PC-3 (cell line): ENCODE results near the gene METTL16. TPM values are rescaled to one million over a fixed set of nuclear protein-coding genes. Genes with fewer than 3 reads are reported as not detected.
"Not testable (repeated sequence)": the region's sequence is repeated elsewhere in the genome, so short reads cannot be mapped to it uniquely, and the experiment has no call there.

Experiments
- ATAC-seq: fragments of 200-7000 bp; cut with Tn5 transposase; 2 replicates; pipeline ENCODE4 v1.9.1; 2020; ENCODE audit warnings: mild to moderate bottlenecking, moderate library complexity
- BruUV-seq: library from RNA; stranded (reverse); fragments of 400-500 nt; replicated peaks from 2 replicates; lab custom pipeline; 2021; lab: Mats Ljungman, UMichigan
- CTCF ChIA-PET: fragments of 300-600 bp; sonication (Branson Sonifier 250); formaldehyde crosslinking; loops from one replicate; lab custom pipeline; 2022; ENCODE audit warnings: antibody characterized with exemption; lab: Charles Lee
- POLR2A ChIA-PET: fragments of 300-600 bp; sonication (Branson Sonifier 250); formaldehyde crosslinking; loops from one replicate; lab custom pipeline; 2022; ENCODE audit warnings: antibody characterized with exemption; ENCODE audit not compliant: unreplicated experiment; lab: Charles Lee
- DNase-seq: peaks from one replicate; pipeline ENCODE4 v3.0.0-alpha.2; 2015
- H2AFZ ChIP-seq: fragments of 300-600 bp; sonication (generic); 2 replicates; pipeline ENCODE4 v1.6.0; 2016; ENCODE audit warnings: antibody characterized with exemption, low read length
- H3F3A ChIP-seq: fragments of 300-600 bp; sonication (generic); one replicate; pipeline ENCODE4 v1.6.0; 2017; ENCODE audit warnings: antibody characterized with exemption, low read length, control low read depth, mild to moderate bottlenecking; ENCODE audit not compliant: unreplicated experiment
- H3K27ac ChIP-seq: fragments of 300-600 bp; sonication (generic); 2 replicates; pipeline ENCODE4 v1.5.1; 2016; ENCODE audit warnings: mild to moderate bottlenecking, low read length
- H3K27me3 ChIP-seq: fragments of 300-600 bp; sonication (generic); 2 replicates; pipeline ENCODE4 v1.6.1; 2016; ENCODE audit warnings: low read length, mixed read lengths
- H3K36me3 ChIP-seq: fragments of 300-600 bp; sonication (generic); 2 replicates; pipeline ENCODE4 v1.6.1; 2016; ENCODE audit warnings: low read depth, mixed run types, low read length, mixed read lengths
- H3K4me1 ChIP-seq: fragments of 300-600 bp; sonication (generic); 2 replicates; pipeline ENCODE4 v1.5.1; 2016; ENCODE audit warnings: low read length; ENCODE audit not compliant: insufficient read depth
- H3K4me2 ChIP-seq: fragments of 300-600 bp; sonication (generic); 2 replicates; pipeline ENCODE4 v1.6.0; 2016; ENCODE audit warnings: low read length
- H3K4me3 ChIP-seq: fragments of 300-600 bp; sonication (generic); 2 replicates; pipeline ENCODE4 v1.5.1; 2016; ENCODE audit warnings: mild to moderate bottlenecking, low read length, mixed read lengths
- H3K79me2 ChIP-seq: fragments of 300-600 bp; sonication (generic); 2 replicates; pipeline ENCODE4 v1.6.1; 2017; ENCODE audit warnings: low read length, mixed read lengths
- H3K9ac ChIP-seq: fragments of 300-600 bp; sonication (generic); 2 replicates; pipeline ENCODE4 v1.6.0; 2016; ENCODE audit warnings: mild to moderate bottlenecking, low read length
- H3K9me2 ChIP-seq: fragments of 300-600 bp; sonication (generic); replicated peaks from 2 replicates; pipeline ENCODE4 v1.6.1; 2016; ENCODE audit warnings: mixed run types, low read length, mixed read lengths
- H3K9me3 ChIP-seq: fragments of 300-600 bp; sonication (generic); 2 replicates; pipeline ENCODE4 v1.6.1; 2016; ENCODE audit warnings: low read length, mixed read lengths
- H4K20me1 ChIP-seq: fragments of 300-600 bp; sonication (generic); 2 replicates; pipeline ENCODE4 v1.6.1; 2016; ENCODE audit warnings: low read length, mixed read lengths
- CTCF ChIP-seq: fragments of 300-600 bp; sonication (generic); conservative IDR thresholded peaks from 2 replicates; pipeline ENCODE4 v1.5.1; 2017; ENCODE audit warnings: antibody characterized with exemption, low read depth, mild to moderate bottlenecking, low read length
- EZH2 ChIP-seq: fragments of 300-600 bp; sonication (generic); IDR thresholded peaks from one replicate; pipeline ENCODE4 v1.6.1; 2017; ENCODE audit warnings: antibody characterized with exemption, mild to moderate bottlenecking, low read length; ENCODE audit not compliant: unreplicated experiment
- EZH2phosphoT487 ChIP-seq: fragments of 300-600 bp; sonication (generic); IDR thresholded peaks from 2 replicates; pipeline ENCODE4 v1.6.1; 2018; ENCODE audit warnings: mild to moderate bottlenecking, antibody characterized with exemption, low read length, borderline replicate concordance
- intact Hi-C: fragments of 100-400 bp; cut with micrococcal nuclease; formaldehyde crosslinking; loops from 2 replicates; pipeline ENCODE4 v1.9.0; 2023
- total RNA-seq: library from RNA; depleted of rRNA; stranded (reverse); fragments of >200 nt; gene quantifications from 2 replicates; pipeline ENCODE4 v1.2.3, GENCODE V29; 2014

The METTL16 gene
- total RNA-seq, 1 experiment from 2014 or later: 20.8 TPM

- Histone ChIP-seq H3K9me2 (no peaks in the 10 kb centered on the region), H3F3A (no peaks in the 10 kb centered on the region), H3K4me2 (no peak overlapping the region), H3K4me1 (no peaks in the 10 kb centered on the region), H2AFZ (no peak overlapping the region), H3K79me2 (peaks cover 43% of the 10 kb centered on the region), H3K9me3 (no peaks in the 10 kb centered on the region), H4K20me1 (peaks cover 14% of the 10 kb centered on the region; the same call in 1 of the 2 replicates), H3K27me3 (no peaks in the 10 kb centered on the region), H3K4me3 (no peak overlapping the region), H3K27ac (no peak overlapping the region), H3K9ac (no peak overlapping the region), H3K36me3 (0 out of 2 replicates have a peak, but pooled peaks cover 4% of the 10 kb centered on the region)
- DNase-seq (no peak), ATAC-seq (no peak)
- intact Hi-C loops: no loop called here
- CTCF ChIA-PET: no interaction called here
- no TSS peak for BruUV-seq
- POLR2A ChIA-PET: no interaction called here
- no peak for TF ChIP-seq EZH2phosphoT487
Observed at GRCh38 chr17:2503627-2504026, 8.1 kb downstream of the METTL16 start.

- H3K9ac ChIP-seq: no peak overlapping the region
- ChIA-PET POLR2A (no interaction called here), CTCF (no interaction called here)
- intact Hi-C loops: no loop called here
- no peaks in the 10 kb centered on the region for H3K27me3 ChIP-seq
- no TSS peak for BruUV-seq
- H3K4me1 ChIP-seq: no peaks in the 10 kb centered on the region
- H3K79me2 ChIP-seq: peaks cover 37% of the 10 kb centered on the region
- H4K20me1 ChIP-seq: peaks cover 14% of the 10 kb centered on the region; the same call in 1 of the 2 replicates
- no peak overlapping the region for H3K4me3 ChIP-seq
- no peak overlapping the region for H3K27ac ChIP-seq
- no peaks in the 10 kb centered on the region for H3F3A ChIP-seq
- no peaks in the 10 kb centered on the region for H3K9me2 ChIP-seq
- TF ChIP-seq EZH2 (no peak), EZH2phosphoT487 (no peak), CTCF (no peak)
- H3K36me3 ChIP-seq: 0 out of 2 replicates have a peak, but pooled peaks cover 4% of the 10 kb centered on the region
- ATAC-seq (no peak), DNase-seq (no peak)
- H3K4me2 ChIP-seq: no peak overlapping the region
- H3K9me3 ChIP-seq: no peaks in the 10 kb centered on the region
- H2AFZ ChIP-seq: no peak overlapping the region
Observed at GRCh38 chr17:2502871-2503580, 8.7 kb downstream of the METTL16 start.

DNA sequence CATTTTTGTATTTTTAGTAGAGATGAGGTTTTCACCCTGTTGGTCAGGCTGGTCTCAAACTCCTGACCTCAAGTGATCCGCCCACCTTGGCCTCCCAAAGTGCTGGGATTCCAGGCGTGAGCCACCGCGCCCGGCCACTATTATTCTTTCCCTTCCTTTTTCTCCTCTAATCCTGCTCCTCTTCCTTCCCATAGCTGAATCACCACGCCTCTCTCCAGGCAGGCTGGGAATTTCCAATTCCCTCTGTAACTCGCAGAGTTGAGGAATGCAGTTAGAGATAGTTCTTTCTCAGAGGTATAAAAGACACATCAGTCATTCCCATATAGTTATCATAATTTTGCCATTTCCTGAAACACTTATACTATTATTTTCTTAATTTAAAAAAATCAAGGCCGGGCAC is 11.2 kb downstream of the METTL16 start:
- intact Hi-C loops: no loop called here
- 0 out of 2 replicates have a peak, but pooled peaks cover 4% of the 10 kb centered on the region for H3K36me3 ChIP-seq

GRCh38 chr17:2489286-2489685 is 22.4 kb downstream of the METTL16 start:
- ATAC-seq, H3K4me2 ChIP-seq, H3K9ac ChIP-seq, H3K27ac ChIP-seq, H3K9me2 ChIP-seq, H3F3A ChIP-seq, H3K9me3 ChIP-seq, intact Hi-C loops, H3K4me3 ChIP-seq, H3K27me3 ChIP-seq, CTCF ChIA-PET, H2AFZ ChIP-seq, H3K36me3 ChIP-seq, H4K20me1 ChIP-seq, DNase-seq, BruUV-seq: not testable (repeated sequence)
- H3K4me1 ChIP-seq: peaks cover 14% of the 10 kb centered on the region
- POLR2A ChIA-PET: interaction anchor here (0.6 kb wide), 1 partner anchor 21 kb away, joined by 11 read pairs; no protein-coding TSS in a partner anchor
- peaks cover 46% of the 10 kb centered on the region for H3K79me2 ChIP-seq

More for the DNA sequence above, 11.2 kb downstream of the METTL16 start:
- Histone ChIP-seq H3K4me3 (no peak overlapping the region), H3K4me2 (no peak overlapping the region), H3K9ac (no peak overlapping the region), H3K27ac (no peak overlapping the region), H3K9me3 (no peaks in the 10 kb centered on the region), H4K20me1 (peaks cover 14% of the 10 kb centered on the region; the same call in 1 of the 2 replicates), H3K9me2 (no peaks in the 10 kb centered on the region), H3K79me2 (peaks cover 30% of the 10 kb centered on the region), H3F3A (no peaks in the 10 kb centered on the region), H3K27me3 (no peaks in the 10 kb centered on the region), H3K4me1 (no peaks in the 10 kb centered on the region), H2AFZ (no peak overlapping the region)
- ATAC-seq (no peak), DNase-seq (no peak)
- POLR2A ChIA-PET: interaction anchor here (0.6 kb wide), 1 partner anchor 34 kb away, joined by 7 read pairs; no protein-coding TSS in a partner anchor
- no TSS peak for BruUV-seq
- CTCF ChIA-PET: no interaction called here
- no peak for TF ChIP-seq CTCF
- no peak for TF ChIP-seq EZH2phosphoT487
- no peak for TF ChIP-seq EZH2
